Measurements from ENCODE around the gene XKR8. TPM values are rescaled to one million over a fixed set of nuclear protein-coding genes. Genes with fewer than 3 reads are reported as not detected.

The XKR8 gene
- total RNA-seq, 2 experiments from 2014 or later, result 6.2 to 7.5 TPM

DNA sequence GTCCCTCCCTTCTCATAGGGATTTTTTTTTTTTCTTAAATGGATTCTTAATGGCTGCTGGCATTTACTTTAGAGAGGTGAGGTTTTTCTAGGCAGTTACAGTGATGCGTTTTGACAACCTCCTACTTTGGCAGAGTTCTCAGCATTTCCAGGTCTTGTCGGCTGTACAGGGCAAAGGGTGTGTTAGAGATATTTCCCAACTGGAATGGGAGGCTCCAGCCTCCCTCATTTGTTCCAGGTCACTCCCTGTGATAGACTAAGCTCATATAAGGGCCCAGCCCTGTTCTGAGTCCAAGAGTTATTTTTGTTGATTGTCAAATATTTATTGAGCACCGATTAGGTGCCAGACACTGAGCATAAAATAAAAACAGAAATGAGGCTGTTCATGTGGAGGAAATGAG is 7.6 kb upstream of the XKR8 start:
- POLR2A ChIA-PET, result no interaction called here

DNA sequence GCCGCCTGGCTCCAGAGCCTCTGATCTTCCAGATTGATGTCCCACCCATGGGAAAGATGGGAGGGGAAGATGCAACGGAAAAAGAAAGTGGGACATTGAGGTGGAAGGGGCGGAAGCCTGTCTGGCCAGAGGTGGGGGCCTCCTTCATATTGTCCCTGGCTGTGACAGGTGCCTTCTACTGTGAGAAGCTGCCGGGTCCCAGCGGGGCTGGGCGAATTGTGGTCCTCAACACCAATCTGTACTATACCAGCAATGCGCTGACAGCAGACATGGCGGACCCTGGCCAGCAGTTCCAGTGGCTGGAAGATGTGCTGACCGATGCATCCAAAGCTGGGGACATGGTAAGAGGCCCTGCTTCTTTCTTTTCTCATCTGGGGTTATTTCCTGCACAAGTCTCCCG is 5.6 kb upstream of the XKR8 start:
- POLR2A ChIA-PET, result no interaction called here
- CTCF ChIA-PET, result no interaction called here

More for the DNA sequence above, 7.6 kb upstream of the XKR8 start:
- CTCF ChIA-PET, result interaction anchor here (0.5 kb wide), 1 partner anchor 603 kb away, joined by 3 read pairs; no protein-coding TSS in a partner anchor

DNA sequence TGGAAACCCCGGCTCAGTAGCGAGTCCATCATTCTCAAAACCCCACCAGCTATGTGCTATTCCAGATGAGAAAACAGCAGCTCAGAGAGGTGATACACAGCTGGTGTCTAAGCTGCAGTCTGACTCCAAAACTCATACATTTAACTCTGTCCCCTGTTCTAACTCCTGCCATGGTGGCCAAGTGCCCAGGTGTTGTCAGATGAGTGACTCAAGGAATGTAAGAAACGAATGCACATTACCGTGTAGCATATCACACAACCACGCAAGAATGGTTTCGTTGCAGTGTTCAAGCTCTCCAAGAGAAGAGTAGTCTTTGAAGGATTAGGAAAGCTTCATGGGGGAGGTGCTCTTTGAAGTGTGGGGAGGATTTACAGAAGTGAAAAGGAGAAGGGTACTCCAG is 4.7 kb upstream of the XKR8 start:
- POLR2A ChIA-PET, result no interaction called here
- CTCF ChIA-PET, result interaction anchor here (1.3 kb wide), 1 partner anchor 14 kb away, joined by 3 read pairs; no protein-coding TSS in a partner anchor

- CTCF ChIA-PET, result no interaction called here
- POLR2A ChIA-PET, result interaction anchor here (0.5 kb wide), 1 partner anchor 102 kb away, joined by 5 read pairs; no protein-coding TSS in a partner anchor
Observed at GRCh38 chr1:27956761-27957160, 3.0 kb upstream of the XKR8 start.

GRCh38 chr1:27957655-27958054 is 2.1 kb upstream of the XKR8 start:
- ChIA-PET CTCF (no interaction called here), POLR2A (no interaction called here)

GRCh38 chr1:27958513-27958912 is 1.3 kb upstream of the XKR8 start:
- CTCF ChIA-PET, result interaction anchor here (2.4 kb wide), 1 partner anchor 18 kb away, joined by 10 read pairs; no protein-coding TSS in a partner anchor
- POLR2A ChIA-PET, result no interaction called here

DNA sequence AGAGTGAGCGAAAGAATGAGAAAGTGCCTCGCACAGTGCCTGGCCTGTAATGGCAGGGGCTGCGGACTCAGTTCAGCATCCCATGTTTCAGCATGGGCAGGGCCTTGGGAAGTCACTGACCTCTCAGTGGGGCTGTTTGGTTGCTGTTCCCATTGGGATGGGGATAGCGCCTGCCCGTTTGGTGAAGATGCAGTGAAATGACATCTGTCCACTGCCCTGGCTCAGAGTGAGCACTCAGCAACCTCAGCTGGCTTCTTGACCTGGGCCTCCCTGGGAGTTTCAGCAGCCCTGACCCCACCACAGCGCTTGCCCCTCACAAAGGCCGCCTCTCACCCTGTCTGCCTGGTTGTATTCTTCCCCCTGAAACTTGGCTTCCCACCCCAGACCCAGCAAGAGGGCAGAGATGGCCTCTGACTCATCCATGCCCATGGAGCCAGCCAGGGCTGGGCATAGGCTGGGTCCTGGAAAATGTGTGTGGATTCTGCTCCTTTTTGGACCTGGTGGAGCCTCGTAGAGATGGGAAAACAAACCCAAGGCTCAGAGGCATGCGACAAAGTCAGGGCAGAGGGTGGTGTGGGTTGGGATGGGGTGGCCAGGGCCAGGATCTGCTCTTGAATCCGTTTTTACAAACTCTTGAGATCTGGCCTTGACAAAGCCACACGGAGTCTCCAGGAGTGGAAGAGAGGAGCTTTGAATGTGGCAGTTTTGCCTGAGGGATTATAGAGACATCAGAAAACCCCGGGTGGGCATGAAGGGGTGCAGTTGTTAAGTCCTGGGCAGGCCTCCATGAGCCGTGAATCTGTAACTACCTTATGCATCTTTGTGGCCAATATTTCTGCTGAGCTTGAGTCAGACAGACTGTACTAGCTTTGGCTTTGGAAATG is 1.2 kb downstream of the XKR8 start:
- CTCF ChIA-PET, result interaction anchor here (0.6 to 1.1 kb wide), 3 partner anchors 13 to 131 kb away, joined by 3 to 4 read pairs (median 3); partner anchors contain the start of gene PPP1R8
- POLR2A ChIA-PET, result no interaction called here

DNA sequence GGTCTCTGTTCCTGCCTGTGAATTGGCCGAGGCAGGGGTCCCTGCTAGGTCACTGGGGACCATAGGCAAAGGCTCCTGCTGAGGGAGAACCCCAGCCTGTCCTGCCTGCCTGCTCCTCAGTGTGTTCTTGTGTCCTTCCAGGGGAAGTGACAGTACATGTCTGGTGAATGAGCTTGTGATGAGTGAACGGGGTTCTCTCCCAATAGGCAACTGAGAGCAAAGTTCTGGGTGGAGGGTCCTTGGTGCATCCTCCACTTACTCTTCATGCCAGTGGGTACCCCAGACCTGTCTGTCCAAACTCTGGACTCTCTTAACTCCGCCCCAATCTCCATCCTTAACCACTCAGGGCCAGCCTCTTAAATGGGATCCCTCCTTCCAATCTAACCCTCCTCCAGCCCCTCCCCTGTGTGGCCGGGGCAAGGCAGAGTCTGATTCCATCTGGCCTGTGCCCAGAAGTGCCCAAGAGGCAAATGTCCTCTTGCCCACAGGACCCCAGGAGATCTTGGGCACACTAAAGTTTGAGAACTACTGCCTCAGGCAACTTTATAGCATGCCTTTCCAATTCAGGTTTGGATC is 2.0 kb downstream of the XKR8 start:
- CTCF ChIA-PET, result interaction anchor here (0.6 to 1.1 kb wide), 2 partner anchors 12 to 132 kb away, joined by 3 read pairs; partner anchors contain the start of gene PPP1R8
- POLR2A ChIA-PET, result interaction anchor here (0.7 kb wide), 1 partner anchor 10 kb away, joined by 3 read pairs; no protein-coding TSS in a partner anchor

- CTCF ChIA-PET, result no interaction called here
- POLR2A ChIA-PET, result interaction anchor here (0.6 kb wide), 2 partner anchors 95 to 133 kb away, joined by 3 read pairs; partner anchors contain the start of gene PPP1R8
Observed at GRCh38 chr1:27963393-27963792, 3.6 kb downstream of the XKR8 start.

- POLR2A ChIA-PET, result no interaction called here
- CTCF ChIA-PET, result interaction anchor here (0.6 kb wide), 1 partner anchor 22 kb away, joined by 3 read pairs; no protein-coding TSS in a partner anchor
Observed at GRCh38 chr1:27966402-27967105, 6.8 kb downstream of the XKR8 start.

DNA sequence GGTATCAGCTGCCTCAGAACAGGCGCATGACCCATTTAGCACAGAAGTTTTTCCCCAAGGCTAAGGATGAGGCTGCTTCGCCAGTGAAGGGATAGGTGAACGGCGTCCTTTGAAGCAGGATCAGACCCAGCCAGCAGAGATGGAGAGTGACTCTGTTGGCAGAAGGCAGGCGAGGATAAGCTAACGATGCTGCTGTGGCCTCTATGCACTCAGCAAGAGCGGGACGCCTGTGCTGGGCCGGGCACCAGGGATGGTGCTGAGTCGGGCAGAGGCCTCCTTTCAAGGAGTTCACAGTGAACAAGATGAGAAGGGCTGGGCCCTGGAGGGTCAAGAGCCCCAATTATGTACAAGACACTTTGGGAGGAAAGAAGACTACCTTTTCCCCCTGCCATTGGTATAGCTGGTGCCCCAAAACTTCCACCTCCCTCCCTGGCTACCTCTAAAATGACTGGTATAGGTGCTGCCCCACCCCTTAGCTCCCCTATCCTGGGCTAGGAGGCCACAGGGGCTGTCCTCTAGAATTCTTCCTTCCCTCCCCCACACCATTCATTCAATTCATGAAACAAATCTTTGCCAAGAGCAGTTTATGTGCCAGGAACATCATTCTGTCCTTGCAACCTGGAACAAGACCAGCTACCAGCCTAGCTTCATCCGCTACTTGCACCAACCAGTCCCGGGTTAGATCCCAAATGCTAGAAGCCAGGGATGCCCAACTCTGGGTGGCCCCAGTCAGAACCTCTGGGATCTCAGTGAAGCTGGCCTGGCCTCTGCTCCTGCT is 7.5 kb downstream of the XKR8 start:
- CTCF ChIA-PET, result no interaction called here
- POLR2A ChIA-PET, result no interaction called here

DNA sequence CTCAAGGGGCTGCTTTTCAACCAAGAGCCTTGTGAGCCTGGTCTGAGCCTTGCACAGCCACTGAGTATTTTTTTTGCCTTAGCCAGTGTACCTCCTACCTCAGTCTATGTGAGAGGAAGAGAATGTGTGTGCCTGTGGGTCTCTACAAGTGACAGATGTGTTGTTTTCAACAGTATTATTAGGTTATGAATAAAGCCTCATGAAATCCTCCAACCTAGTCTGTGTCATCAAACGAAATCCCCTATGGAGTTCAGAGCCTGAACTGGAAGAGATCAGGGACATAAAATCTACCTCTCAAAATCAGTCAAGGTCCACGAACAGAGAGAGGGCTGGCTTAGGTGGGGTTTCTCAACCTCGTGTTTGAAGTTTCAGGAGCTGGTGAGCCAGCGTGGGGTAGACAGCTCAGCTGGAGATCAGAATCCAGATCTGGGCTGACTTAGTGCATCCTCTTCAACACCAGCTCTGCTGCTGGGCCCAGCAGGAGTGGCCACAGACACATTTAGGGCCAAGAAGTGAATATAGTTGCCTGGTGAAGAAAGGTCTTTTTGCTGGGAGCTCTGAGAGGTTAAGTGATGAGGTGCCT is 8.2 kb downstream of the XKR8 start:
- POLR2A ChIA-PET, result no interaction called here
- CTCF ChIA-PET, result no interaction called here

DNA sequence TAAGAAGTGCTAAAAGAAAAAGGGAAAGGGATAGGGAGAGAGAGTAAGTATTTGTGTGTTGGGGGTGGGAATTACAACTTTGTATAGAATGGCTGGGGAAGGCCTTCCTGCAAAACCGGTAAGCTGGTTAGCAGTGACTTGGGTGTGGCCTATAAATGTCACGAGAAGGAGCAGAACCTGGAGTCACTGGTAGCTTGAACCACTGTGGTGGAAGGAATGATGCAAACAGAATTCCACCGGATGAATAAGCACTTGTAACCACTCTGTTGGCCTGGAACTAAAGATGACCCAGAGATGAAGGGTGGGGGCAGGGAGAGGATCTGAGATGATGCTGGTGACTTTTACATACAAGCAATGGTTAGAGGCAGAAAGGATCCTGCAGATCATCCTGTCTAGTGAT is 8.9 kb downstream of the XKR8 start:
- ChIA-PET POLR2A (no interaction called here), CTCF (interaction anchor here (0.6 kb wide), 1 partner anchor 328 kb away, joined by 4 read pairs; no protein-coding TSS in a partner anchor)

DNA sequence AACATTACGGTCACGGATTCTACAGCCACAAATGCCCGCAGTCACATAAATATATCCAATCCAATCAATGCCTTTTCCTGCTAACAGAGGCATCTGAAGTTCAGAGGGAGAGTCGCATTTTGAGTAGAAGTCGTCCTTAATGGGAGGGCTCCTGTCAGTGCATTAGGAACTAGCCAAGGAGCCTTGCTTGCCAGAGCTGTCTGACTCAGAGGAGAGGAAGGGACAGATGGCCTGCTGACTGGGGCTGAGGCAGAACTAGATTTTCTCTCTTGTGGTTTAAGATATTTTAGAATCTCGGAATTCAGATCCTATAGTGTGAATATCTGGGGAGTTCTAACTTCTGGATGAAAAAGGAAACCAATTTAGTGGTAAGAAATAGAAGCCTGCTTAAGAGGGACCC is 10.6 kb downstream of the XKR8 start:
- ChIA-PET POLR2A (no interaction called here), CTCF (no interaction called here)

DNA sequence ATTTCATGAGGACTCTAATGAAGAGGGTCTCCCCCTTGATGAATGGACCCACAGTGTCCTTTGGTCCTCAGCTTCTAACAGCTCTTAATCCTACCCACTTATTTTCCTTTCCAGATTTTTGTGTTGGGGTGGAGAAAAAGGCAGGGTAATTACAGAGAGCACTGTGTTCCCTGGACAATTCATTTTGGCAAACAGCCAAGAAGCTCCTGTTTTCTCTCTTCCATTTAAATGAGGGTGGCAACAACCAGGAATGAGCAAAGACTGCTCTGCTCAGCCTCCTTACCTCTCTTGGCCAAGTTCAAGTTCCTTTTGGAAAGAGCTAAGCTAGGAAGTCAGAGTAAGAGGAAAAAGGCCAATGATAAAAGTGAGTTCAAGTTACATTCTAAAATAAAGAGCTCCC is 11.9 kb downstream of the XKR8 start:
- ChIA-PET POLR2A (no interaction called here), CTCF (interaction anchor here (0.8 to 1.1 kb wide), 2 partner anchors 24 to 31 kb away, joined by 3 read pairs; no protein-coding TSS in a partner anchor)

DNA sequence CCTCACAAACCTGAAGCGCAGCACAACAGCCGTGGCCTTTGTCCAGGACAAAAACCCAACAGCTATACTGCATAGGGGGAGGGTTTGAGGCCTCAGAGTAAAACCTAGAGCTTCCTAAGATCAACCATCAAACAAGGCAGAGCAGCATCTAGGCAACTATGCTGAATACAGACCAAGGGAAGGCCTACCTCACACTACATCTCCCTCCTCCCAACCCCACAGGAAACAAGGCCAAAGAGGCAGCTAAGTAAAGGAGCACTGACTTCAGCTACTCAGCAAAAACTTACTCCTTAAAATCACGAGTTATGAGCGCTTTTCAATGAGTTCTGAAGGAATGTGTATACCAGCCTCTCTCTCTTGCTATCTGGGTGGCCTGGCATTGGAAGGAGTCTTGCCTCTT is 12.4 kb downstream of the XKR8 start:
- POLR2A ChIA-PET, result no interaction called here
- CTCF ChIA-PET, result interaction anchor here (0.8 to 1.1 kb wide), 2 partner anchors 23 to 32 kb away, joined by 3 read pairs; no protein-coding TSS in a partner anchor

DNA sequence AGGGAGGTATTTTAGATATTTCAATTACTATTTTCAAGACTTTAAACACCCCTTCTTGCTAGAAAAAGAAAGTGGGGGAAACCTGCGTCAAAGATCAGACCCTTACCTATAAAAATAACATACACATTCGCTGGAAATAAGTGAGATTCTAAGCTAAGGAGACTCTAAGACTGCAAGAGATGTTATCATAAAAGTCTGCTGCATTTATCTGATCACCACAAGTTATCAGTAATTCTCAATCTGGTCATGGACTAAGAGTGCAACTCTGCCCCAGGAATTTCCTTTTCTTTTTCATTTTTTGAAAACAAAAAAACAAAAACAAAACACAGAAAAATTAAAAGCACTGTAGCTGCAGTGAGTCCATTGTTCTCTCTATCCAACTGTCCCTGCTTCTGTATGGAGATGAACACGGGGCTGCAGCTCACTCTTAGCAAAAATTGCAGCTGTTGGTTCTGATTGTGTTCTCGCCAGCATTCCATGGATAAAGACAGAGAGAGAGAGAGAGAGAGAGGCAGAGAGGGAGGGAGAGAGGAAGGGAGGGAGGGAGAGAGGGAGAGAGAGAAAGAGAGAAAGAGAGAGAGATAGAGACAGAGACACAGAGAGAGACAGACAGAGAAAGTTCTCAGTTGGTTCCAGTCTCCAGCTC is 14.1 kb downstream of the XKR8 start:
- CTCF ChIA-PET, result interaction anchor here (0.6 to 1.0 kb wide), 2 partner anchors 12 to 30 kb away, joined by 3 to 4 read pairs; no protein-coding TSS in a partner anchor
- POLR2A ChIA-PET, result no interaction called here

DNA sequence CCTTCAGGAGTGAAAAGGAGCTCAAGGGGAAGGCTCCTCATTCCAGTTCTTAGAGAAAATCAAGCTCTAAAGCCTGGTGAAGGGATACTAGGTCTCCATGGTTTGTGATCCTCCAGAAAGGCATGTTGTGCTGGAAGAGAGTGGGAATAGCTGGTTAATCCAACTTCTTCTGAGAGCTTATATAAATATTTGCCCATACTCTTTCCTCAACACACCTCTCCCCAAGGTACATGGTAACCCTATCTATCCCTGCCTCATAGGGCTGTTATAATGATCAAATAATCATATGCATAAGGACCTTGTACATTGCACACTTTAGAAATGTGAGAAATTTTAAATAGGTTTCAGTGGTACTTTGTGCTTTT is 14.6 kb downstream of the XKR8 start:
- POLR2A ChIA-PET, result no interaction called here
- CTCF ChIA-PET, result interaction anchor here (0.6 kb wide), 1 partner anchor 31 kb away, joined by 4 read pairs; no protein-coding TSS in a partner anchor
